T-helper 22 cell (primary cell): ENCODE measurements around the gene EP400.

Source experiments
- DNase-seq: peaks from one replicate; pipeline ENCODE4 v3.0.0-alpha.2; 2020; ENCODE audit warnings: low read depth

The EP400 gene

GRCh38 chr12:132019891-132020290, 70.1 kb downstream of the EP400 start:
- no peak for DNase-seq

- DNase-seq, result no peak
Observed at GRCh38 chr12:132020292-132020691, 70.5 kb downstream of the EP400 start.

- DNase-seq, result no peak
Observed at GRCh38 chr12:132021031-132021871, 71.5 kb downstream of the EP400 start.

GRCh38 chr12:132021965-132022364, 72.2 kb downstream of the EP400 start:
- DNase-seq, result no peak

DNA sequence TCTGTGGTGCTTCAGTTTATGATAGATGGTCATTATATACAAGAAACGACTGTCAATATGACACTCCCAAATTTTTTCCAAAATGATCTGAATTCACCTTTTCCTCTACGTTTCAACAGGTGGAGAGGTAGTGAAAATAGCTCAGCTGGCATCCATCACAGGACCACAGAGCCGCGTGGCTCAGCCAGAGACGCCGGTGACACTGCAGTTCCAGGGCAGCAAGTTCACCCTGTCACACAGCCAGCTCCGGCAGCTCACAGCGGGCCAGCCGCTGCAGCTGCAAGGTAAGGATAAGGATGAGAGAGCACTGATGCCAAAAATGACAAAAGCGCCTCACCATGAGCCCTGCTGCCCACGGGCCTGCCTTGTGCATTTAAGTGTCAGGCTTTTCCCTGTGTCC, 73.9 kb downstream of the EP400 start:
- no peak for DNase-seq

GRCh38 chr12:132024758-132025157, 75.0 kb downstream of the EP400 start:
- no peak for DNase-seq

GRCh38 chr12:132025526-132025925, 75.8 kb downstream of the EP400 start:
- DNase-seq, result no peak

DNA sequence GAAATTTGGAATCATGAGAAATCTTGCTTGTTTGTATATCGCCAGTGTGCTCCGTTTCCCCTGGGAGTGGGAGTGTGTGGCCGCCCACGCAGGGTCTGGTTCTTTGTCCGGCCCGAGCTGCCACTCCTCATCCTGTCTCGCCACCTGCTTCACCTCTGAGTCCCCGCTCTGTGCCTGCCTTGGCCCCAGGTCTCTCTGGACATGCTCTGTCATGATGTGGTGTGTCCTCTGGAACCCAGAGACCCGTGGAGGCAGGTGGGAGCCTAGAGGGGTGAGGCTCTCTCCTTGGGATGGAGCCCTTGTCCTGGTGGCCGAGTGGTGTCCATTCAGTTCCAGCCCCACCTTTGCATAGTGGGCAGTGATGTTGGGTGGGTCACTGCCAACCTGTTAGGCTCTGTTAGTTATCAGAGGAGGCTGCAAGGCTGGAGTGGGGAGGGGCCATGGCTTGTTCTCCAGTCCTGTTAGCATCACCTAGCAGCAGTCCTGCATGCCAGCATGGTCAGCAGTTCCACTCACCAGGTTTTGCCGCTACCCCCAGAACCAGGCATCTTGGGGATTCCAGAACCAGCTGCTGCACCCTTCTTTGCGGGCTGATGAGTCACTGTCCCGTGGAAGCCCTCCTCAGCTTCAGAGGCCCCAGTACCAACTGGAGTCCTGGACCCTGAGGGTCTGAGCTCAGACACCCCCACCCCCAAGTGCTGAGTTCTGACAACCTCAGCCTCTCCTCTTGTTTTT, 76.5 kb downstream of the EP400 start:
- no peak for DNase-seq

DNA sequence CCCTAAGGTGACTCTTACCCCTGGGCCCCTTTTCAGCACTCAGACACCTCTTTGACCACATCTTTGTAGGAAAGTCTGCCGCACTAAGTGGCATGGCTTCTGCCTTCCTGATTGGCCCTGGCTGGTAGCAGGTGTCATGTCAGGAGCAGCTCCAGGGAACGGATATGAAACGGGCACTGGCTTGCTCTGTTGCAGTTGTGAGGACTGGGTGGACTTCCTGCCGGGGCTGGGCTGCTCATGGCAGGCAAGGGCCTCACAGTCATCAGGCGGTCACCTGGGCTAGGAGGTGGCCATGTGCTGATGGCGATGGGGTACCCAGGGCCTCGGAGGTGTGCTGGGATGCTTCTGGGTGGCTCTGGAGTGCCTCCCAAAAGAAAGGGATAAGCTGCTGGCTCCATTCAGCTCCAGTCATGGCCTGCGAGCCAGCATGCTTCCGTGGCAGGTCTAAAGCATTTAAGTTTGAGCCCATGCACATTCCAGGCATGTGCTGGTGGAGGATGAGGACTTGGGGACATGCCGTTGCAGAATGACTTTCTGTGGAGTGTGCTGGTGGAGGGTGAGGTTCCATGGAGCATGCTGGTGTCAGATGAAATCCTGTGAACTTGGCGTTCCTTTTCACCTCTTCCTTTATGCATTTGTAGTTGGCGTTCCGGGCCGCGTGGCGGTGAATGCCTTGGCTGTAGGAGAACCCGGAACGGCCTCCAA, 77.2 kb downstream of the EP400 start:
- DNase-seq, result no peak

GRCh38 chr12:132027636-132028035, 77.9 kb downstream of the EP400 start:
- DNase-seq, result no peak

GRCh38 chr12:132028111-132028510, 78.4 kb downstream of the EP400 start:
- DNase-seq, result no peak

- DNase-seq, result no peak
Observed at GRCh38 chr12:132029503-132030300, 80.0 kb downstream of the EP400 start.

- DNase-seq, result no peak
Observed at GRCh38 chr12:132030367-132031038, 80.8 kb downstream of the EP400 start.

GRCh38 chr12:132033627-132034026, 83.9 kb downstream of the EP400 start:
- no peak for DNase-seq

DNA sequence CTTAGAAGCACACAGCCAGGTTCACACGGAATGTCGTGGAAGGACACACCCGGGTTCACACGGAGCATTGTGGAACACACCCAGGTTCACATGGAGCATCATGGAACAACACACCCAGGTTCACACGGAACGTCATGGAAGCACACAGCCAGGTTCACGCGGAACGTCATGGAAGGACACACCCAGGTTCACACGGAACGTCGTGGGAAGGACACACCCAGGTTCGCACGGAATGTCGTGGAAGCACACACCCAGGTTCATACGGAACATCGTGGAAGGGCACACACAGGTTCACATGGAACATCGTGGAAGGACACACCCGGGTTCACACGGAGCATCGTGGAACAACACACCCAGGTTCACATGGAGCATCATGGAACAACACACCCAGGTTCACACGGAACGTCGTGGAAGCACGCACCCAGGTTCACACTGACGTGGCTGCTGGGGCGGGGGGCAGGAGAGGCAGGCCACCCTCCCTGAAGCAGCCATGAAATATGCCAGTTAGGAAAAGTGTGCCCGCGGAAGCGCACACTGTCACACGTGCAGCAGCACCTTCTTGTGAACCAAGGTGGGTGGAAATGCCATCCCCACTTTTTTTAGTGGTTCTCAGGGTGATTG, 86.4 kb downstream of the EP400 start:
- DNase-seq, result no peak

DNA sequence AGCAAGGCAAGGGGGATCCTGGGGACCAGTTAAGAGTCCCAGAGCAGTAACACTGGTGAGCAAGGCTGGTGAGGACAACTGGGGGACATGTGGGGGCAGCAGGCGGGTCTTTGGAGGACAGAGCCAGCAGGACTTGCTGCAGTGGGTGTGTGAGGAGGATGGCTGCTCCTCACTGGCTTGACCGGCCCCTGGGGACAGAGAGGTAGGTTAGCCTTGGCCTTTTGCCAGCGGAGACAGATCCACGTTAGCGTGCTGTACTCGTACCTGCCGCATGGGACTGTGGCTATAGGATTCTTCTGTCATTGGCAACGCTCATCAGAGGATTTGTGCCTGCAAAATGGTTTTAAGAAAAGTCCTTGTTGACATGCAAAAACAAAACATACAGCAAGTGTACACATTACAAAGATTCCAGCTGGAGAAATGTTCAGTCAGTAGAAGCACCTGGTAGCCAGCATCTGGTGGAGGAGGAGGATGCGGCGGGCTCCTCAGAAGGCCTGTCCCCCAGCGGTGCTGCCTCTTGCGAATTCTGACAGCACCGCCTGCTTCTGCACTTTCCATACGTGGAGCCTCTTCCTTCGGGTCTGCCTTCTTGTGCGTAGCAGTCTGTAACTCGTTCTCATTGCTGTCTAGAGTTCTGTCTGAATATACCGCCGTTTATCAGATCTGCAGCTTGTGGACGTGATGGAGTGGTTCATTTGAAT, 91.3 kb downstream of the EP400 start:
- DNase-seq, result no peak

- DNase-seq, result no peak
Observed at GRCh38 chr12:132043216-132043615, 93.5 kb downstream of the EP400 start.

DNA sequence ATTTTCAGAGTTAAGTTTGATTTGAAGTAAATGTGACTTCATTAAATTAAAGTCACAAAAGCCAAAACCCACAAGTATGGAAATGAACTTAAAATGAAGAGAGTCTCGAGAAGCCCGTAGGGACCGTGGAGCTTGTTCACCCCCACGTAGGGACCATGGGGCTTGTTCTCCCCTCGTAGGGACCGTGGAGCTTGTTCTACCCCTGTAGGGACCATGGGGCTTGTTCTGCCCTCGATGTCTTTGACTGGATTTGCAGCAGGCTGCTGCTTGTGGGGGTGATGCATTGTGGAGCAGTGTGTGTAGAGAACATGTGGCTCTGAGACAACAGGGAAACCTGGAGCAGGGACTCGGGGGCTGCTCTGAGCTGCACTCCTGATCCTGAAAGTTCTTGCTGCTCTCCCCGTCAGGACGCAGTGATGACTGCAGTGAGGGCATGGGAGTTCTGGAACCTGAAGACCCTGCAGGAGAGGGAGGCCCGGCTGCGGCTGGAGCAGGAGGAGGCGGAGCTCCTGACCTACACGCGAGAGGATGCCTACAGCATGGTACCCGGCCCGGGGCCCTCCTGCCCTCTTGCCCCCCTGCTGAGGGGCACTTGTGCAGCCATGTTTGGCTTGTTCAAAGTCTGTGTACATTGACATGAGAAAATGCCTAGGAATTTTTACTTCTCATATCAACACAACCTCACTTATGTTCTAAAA, 94.2 kb downstream of the EP400 start:
- no peak for DNase-seq

- no peak for DNase-seq
Observed at GRCh38 chr12:132044661-132045412, 95.1 kb downstream of the EP400 start.
